NOMO-1 treated with DMSO at 0.1 percent for 48 hours (cell line): Measurements from ENCODE around the gene TUBGCP4.
"Not testable (repeated sequence)": the region's sequence is repeated elsewhere in the genome, so short reads cannot be mapped to it uniquely, and the experiment has no call there.

Experiments used
- DNase-seq: peaks from one replicate; lab custom pipeline; 2025; ENCODE audit not compliant: unreplicated experiment; lab: John Stamatoyannopoulos, UW

Gene TUBGCP4, protein sequence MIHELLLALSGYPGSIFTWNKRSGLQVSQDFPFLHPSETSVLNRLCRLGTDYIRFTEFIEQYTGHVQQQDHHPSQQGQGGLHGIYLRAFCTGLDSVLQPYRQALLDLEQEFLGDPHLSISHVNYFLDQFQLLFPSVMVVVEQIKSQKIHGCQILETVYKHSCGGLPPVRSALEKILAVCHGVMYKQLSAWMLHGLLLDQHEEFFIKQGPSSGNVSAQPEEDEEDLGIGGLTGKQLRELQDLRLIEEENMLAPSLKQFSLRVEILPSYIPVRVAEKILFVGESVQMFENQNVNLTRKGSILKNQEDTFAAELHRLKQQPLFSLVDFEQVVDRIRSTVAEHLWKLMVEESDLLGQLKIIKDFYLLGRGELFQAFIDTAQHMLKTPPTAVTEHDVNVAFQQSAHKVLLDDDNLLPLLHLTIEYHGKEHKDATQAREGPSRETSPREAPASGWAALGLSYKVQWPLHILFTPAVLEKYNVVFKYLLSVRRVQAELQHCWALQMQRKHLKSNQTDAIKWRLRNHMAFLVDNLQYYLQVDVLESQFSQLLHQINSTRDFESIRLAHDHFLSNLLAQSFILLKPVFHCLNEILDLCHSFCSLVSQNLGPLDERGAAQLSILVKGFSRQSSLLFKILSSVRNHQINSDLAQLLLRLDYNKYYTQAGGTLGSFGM

DNA sequence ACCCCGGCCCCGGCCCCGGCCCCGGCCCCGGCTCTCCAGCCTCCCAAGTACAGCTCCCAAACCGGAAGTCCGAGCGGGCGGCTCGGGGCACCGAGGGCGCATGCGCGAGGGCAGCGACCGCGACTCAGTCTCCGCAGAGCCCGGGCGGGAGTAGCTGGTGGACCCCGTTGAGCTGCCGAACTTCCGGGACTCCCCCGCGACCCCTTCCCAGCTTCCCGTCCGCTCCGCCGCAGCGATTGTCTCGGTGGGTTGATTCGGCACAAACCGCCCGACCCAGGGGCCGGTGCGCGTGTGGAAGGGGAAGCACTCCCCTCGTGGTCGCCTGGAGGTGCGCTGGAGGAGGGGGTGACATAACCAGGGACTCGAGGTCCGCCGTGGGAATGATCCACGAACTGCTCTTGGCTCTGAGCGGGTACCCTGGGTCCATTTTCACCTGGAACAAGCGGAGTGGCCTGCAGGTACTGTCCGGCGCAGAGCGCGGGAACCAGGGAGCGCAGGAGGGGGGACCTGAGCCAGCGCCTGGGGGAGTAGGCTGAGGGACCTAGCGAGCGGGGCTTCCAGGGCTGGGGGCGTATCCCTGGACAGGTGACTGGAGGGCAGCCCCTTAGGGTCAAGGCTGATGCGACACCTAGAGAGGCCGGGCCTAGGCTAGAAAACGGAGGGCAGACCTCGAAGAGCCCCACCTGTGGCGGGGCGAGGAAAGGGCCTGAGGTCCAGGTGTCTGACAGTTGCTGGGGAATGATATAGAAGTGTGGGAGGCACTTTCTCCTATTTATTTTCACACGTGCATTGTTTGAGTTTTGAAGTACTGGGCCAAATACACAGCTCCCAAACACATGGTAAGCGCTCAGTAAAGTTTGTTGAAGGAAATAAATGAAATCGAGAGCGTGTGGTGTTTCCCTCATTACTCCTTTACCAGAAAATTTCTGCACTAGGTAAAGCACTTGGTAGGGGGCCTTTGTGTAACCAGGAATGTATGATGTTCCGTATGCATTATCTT, at the start of gene TUBGCP4, which contains the start of gene ZSCAN29:
Gene TUBGCP4, plus strand, starts transcription at position 127 of the 1,000 bp plus-strand sequence. Its CDS starts 254 bp downstream, at position 381.
Gene ZSCAN29, minus strand, starts transcription at position 69 of the 1,000 bp plus-strand sequence. CDS start 1,130 bp downstream, outside the sequence.
- peak; percentile 71 for DNase-seq

DNA sequence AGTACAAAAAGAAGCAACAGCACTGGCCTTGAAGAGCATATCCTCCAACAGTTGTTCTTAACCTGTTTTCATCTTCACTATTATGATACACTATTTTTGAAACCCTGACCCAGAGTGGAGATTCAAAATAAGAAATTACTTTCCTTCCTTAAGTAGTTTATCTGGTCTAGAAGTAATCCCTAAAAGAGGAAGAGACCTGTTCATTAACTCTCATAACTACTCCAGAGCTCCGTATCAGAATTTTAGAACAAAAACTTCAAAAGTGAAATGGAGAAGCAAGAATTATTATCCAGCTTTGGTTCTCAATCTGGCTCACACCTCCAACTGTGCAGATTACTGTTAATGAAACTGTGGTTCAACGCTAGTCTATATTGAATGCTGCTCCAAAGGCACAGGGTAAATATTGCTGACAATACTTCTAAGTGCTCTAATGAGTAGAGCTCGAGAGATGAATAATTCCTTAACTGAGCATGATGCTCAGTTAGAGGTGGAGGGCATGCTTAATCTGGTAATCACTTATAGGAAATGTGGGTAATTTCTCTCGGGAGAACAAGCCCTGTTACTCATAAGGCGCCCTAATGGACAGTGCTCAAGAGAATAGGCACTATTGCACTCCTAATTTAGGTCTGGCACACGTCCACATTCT, 45.7 kb upstream of the TUBGCP4 start:
- DNase-seq: peak; percentile 12

DNA sequence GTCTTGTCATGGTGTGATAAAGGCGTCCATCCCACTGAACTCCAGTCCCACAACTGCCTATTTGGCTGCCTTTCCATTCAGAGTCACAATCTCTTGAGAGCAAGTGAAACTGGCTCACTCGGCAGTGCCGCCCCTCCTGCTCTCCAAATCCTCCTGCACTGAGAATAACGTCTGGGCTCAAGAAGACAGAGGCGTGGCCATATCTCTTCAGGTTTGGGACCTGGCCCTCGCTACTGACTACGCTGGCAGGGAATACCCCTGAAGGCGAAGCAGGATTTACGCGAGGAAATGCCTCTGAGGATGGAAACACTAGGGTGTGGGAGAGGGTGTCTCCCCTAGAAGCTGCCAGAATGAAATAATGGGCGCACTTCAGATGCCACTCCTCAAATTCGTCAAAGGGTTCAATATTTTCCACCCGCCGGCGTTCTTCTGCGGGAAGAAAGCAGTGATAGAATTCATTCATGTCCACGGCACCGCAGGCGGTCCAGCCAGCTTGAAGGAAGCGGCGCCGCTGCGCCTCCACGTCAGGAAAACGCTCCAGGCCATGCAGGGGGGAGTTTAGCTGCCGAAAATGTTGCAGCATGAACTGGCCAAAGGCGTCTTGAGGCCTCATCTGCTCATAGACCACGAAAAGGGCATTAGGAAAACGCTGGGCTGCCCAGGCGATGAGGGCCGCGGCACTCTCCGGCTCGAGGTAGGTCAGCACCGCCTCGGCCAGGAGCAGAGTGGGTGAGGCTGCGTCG, 41.5 kb upstream of the TUBGCP4 start:
- no peak for DNase-seq

DNA sequence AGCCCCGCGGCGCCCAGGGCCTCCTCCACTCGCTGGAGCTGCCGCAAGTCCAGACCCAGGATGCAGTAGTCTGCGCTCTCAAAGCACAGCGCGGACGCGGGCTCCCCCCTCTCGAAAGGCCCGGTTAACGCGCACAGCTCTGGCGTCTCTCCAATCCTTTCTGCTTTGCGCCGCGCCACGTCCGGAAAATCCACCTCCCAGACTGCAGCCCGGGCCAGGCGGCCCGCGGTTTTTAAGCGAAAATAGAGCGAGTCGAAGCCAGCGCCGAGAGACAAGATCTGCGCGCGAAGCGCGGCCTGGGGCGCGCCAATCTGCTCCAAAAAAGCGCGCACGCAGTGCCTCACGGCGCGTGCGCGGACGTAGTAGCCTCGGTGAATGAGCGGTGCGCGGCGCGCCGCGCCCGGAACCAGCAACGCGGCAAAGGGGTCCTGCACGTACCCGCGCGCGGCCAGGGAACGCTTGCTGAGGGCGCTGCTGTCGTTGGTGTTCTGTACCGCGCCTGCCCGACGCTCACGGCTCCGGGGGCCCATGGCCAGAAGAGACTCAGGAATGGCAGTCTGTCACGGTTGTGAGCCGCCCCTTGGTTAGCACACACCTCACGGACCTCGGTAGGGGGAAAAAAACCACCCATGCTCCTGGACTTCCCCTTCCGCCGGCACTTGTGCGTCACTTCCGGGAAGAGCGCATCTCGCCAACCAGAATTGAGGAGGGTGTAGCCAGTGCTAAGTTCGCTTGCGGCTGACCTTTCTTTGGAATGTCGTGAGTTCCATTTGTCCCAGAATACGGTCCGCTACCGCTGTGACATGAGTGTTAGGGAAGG, 40.7 kb upstream of the TUBGCP4 start, which contains the start of gene LCMT2:
Gene LCMT2, minus strand, starts transcription at position 614 of the 820 bp plus-strand sequence. Its CDS starts 84 bp downstream, at position 530.
- DNase-seq: peak; percentile 87

DNA sequence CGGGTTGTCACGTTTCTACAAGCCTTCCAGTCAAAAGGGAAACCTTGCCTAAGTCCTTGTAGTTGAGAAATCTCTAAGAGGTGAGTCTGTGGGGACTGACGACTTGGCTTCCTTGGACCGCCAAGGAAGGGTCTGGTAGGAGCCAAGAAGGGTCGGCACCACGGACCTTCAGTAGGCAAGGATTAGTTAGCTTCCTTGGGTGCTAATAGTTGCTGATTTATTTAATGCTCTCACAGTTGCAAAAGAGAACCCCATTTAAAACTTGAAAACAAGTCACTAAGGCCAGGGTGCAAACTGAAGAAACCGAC, 40.2 kb upstream of the TUBGCP4 start:
- no peak for DNase-seq

DNA sequence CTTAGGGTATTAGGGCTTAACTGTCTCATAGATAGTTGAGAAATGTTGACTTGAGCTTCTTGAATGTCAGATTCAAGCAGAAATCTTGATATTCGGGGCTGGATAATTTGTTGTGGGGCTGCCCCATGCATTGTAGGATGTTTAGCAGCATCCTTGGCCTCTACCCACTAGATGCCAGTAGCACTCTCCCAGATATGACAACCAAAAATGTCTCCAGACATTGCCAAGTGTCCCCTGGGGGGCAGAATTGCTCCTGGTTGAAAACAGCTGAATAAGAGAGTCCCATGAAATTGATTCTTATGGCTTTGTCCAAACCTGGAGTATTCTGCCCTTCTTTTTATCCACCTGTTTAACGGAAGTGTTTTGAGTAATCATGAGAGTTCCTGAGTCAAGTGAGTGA, 24.6 kb upstream of the TUBGCP4 start:
- no peak for DNase-seq

DNA sequence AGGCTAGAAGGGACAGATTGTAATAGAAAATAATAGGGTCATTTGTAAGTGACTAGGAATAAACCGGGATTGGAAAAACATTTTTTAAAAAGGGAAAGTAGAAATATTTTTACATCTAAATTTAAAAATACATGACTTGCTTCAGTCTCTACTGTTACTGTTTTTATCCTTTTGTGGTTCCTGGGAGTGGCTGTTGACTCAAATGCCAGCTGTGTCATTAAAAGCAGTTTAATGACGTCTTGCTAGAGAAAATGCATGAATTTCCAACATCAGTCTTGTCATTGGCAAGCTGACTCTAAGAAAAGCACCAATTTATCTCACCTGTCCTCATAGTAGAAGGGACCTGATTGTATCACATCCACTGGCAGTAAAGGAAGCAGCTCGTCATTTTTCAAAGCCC, 23.8 kb upstream of the TUBGCP4 start:
- no peak for DNase-seq

DNA sequence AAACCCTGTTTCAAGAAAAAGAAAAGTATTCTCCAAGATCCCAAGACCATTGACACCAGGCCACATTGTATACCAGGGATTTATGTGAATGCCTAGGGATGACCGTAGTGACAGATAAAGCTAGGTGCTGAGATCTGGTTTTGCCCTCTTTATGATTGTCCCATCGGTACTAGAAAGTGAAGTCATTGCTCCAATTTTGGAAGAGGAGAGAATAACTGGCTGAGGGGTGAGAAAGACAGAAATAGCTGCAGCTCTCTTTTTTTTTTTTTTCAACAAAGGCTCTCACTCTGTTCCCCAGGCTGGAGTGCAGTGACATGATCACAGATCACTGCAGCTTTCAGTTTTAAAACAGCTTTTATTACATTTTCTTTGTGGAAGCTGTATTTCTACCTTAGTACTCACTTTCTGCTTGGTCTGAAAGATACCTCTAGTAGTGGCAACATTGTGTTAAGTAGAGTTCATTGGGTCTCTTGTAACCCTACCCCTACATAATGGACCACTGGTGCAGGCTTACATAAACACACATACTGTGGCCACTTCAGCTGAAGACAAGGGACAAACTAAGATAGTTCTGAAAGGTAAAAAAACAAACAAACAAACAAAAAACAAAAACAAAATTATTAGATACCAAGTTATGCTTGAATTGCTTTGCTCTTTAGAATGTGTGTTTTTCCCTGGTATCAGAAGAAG, 18.1 kb upstream of the TUBGCP4 start:
- DNase-seq: no peak

DNA sequence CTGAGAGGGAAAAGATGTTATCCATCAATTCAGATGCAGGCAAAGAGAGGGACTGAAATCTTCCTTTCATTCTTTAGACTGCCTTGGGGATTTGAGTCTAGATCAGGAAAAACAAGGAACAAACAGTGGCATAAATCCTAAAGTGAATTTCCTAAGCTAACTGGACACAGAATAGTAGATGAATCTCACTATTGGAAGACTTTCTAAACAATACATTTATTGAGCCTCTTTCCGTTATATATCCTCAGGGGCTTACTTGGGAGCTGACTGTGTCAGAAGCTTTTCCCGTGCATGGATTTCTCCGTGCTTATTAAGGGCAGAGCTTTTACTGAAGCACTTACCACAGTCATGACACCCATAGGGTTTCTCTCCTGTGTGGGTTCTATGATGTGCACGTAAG, 10.1 kb upstream of the TUBGCP4 start:
- DNase-seq: no peak

DNA sequence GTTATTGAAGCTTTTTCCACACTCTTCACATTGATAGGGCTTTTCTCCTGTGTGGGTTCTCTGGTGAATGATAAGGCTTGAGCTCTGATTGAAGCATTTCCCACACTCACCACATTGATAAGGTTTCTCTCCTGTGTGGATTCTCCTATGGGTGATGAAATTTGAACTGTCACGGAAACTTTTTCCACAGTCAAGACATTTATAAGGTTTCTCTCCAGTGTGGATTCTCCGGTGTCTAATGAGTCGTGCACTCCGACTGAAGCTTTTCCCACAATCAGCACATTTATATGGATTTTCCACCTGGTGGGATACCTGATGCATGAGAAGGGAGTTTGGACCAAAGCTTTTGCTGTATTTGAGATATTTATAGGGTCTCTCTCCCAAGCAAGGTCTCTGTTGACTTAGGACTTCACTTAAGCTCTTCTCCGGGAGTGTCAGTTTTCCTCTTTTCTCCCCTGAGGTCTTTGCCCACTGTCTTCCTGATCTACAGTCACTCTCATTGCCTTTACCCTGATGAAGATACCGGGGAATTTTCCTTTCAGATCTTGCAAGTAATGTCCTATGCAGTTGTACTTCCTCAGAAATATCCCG, 9.5 kb upstream of the TUBGCP4 start:
- no peak for DNase-seq

DNA sequence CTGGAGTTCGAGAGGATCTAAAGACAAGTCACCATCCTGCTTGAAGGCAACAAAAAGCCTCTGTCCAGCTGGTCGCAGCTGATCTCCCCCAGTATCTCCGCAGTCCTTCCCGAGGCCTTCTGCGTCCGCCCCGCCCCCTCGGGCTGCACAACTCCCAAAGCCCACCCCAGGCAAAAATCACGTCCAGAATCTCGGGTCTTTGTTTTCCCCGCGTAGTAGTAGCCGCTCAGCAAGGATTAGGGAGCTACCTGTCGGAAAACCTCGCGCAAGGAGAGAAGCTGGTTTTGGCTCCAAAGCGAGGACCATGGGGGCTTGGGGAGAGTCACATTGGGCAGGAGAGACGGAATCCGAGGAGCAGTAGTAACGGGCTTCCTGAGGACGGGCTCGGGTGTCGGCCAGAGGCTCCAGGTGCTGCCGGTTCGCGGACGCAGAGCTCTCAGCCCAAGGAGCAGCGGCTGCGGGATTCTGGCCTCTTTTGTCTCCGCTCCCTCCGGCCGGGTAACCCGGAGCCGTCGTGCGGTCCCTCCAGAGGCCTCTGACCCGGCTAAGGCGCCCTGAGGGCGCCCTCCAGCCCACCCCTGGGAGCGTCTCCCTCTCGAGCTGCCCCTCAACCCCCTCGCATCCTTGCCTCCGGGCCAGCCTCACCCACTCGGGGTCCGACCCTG, 459 bp upstream of the TUBGCP4 start:
- DNase-seq: peak; percentile 38

DNA sequence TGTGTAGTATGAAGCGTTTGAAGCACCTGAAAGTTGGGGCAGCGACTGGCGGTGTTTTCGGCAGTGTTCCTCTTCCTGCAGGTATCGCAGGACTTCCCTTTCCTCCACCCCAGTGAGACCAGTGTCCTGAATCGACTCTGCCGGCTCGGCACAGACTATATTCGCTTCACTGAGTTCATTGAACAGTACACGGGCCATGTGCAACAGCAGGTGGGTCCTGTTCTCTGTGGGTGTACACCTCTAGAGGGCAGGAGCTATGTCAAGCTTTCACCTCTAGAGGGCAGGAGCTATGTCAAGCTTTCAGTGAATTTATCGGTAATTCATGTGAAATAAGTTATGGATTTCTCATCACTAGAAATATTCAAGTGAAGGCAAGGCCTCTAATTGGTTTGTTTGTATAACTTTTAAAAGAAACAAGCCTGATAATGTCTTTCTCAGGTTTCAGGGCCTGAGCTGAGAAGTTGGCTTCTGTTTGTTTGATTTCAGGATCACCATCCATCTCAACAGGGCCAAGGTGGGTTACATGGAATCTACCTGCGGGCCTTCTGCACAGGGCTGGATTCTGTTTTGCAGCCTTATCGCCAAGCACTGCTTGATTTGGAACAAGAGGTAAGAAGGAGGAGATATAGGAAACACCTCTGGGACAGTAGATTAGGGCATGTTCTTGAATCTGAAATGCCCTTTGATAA, 5.3 kb downstream of the TUBGCP4 start:
- DNase-seq: peak; percentile 6

DNA sequence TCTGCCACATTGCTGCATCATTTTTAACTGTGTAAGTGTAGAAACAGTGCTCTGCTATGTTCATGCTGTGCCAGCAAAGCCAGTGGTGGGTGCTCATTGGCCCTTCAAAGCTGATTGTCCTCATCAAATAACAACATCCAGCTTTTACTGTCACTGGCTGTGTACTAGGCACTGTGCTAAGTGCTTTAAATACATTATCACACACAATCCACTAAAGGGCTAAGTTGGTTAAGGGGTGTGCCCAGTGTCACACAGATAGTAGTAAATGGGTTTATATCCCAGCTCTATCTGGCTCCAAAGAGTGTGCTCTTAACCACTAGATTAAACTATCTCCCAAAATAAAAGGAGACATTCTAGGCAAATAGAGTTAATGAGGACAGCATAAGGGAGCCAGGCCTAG, 7.7 kb downstream of the TUBGCP4 start:
- DNase-seq: no peak

DNA sequence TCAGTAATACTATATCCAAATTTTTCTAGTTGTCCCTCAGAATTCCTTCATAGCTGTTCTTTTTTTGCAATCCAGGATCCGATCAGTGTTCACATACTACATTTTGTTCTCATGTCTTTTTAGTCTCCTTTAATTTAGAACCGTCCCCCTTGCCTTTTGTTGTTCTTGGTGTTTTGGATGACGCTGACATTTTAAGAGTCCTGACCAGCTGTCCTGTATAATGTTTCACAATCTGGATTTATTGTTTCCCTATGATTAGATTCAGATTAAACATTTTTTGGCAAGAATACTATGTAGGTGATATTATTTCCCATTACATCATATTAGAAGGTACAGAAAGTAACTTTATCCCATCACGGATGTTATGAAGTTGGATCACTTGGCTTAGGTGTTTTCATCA, 11.4 kb downstream of the TUBGCP4 start:
- no peak for DNase-seq

DNA sequence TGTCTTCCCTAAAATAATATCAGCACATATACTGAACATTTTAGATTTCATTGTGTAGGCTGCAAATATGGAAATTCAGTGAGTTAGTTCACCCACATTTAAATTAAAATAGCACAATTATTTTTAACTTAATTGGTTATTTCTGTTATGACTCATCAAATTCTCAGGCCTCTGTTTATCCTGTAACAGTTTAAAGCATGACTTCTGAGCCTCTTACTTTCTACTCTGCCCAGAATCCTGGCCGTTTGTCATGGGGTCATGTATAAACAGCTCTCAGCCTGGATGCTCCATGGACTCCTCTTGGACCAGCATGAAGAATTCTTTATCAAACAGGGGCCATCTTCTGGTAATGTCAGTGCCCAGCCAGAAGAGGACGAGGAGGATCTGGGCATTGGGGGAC, 12.2 kb downstream of the TUBGCP4 start:
- no peak for DNase-seq

DNA sequence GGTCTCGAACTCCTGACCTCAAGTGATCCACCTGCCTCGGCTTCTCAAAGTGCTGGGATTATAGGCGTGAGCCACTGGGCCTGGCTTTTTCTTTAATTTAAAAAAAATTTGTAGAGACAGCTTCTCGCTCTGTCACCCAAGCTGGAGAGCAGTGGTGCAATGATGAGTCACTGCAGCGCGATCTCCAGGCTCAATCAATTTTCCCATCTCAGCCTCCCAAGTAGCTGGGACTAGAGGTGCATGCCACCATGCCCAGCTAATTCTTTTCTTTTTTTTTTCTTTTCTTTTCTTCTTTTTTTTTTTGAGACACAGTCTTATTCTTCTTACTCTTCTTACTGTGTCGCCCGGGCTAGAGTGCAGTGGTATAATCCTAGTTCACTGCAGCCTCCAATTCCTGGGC, 19.8 kb downstream of the TUBGCP4 start:
- DNase-seq: no peak

DNA sequence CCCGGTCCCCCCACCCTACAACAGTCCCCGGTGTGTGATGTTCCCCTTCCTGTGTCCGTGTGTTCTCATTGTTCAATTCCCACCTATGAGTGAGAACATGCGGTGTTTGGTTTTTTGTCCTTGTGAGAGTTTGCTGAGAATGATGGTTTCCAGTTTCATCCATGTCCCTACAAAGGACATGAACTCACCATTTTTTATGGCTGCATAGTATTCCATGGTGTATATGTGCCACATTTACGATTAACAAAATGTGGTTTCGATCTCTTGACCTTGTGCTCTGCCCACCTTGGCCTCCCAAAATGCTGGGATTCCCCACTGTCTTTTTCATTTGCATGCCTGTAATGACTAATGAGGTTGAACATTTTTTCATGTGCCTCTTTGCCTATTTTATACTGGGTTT, 22.7 kb downstream of the TUBGCP4 start:
- not testable (repeated sequence) for DNase-seq
